ENCODE results near the gene PARVA. TPM values are rescaled to one million over a fixed set of nuclear protein-coding genes. Genes with fewer than 3 reads are reported as not detected.

PARVA gene
- total RNA-seq, 1 experiment from 2014 or later: 46.4 TPM

DNA sequence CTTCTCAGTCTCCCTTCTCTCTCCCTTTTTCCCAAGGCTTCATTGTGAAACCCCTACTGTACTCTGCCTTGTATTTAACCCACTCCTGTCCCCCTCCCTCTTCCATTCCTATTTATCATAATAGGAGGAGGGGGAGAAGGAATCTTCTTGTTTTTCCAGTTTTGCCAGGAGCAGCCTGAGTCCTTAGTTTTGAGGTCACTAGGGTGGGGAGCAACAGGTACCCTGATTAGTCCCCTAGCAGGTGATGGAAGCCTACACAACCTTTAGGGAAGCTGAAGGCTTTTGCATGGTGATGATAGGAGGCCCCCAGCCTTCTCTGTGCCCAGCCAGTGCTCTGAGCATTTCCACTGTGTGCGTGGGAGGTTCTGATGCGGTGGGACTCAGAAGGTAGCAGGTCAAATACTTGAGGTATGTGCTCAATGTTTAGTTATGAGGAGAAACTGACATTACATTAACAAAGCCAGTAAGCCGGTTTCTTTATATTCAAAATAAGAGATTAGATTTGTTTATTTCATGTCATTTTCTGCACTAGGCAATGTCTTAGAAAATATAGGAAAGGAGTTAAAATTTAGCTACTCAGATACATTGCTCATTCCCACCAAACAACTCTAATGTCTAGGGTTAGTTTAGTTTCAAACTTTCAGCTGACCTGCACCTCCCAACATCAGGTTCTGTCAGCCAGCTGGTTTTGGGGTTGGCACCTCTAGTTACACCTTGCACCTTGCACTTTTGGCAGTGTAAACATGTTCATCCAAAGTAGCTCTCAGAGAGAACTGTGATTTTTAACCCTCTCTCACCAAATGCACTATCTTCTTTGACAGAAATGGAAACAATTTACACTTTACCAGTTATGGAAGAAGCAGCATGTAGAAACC is 26.0 kb downstream of the PARVA start:
- no peak for DNase-seq (ENCODE audit: low read depth)

DNA sequence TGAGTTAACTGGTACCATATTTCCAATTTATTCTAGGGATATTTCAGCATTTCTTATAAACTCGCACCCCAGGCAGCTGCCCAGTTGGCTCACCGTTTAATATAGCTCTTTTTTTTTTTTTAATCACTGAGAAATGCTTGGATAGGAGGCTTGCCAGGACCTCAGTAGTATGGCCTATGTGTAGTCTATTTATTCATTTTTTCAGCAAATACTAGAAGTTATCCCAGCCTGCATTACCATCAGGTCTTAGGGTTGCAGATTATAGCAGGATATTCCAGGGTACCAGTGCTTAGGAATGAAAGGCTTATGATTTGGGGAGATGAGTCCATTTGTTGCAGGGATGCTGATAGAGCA is 26.6 kb downstream of the PARVA start:
- no peak for DNase-seq (ENCODE audit: low read depth)

DNA sequence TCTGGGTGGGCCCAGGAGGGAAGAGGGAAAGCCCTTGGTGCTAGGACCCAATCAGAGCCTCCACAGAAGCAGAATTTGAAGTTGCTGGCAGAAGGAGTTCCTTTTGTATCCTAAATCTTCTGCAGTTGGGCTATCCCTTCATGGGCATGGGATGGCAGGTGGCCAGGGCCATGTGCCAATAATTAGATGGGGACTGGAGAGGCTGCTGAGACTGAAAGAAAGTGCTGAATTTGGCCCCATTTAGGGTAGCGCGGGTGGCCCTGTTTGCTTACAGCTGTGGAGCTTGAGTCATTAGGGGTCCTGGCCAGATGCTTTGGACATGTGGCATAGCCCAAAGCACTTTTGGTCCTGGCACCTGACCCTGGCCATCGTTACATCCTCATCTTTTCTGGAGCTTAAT is 27.1 kb downstream of the PARVA start:
- no peak for DNase-seq (ENCODE audit: low read depth)

DNA sequence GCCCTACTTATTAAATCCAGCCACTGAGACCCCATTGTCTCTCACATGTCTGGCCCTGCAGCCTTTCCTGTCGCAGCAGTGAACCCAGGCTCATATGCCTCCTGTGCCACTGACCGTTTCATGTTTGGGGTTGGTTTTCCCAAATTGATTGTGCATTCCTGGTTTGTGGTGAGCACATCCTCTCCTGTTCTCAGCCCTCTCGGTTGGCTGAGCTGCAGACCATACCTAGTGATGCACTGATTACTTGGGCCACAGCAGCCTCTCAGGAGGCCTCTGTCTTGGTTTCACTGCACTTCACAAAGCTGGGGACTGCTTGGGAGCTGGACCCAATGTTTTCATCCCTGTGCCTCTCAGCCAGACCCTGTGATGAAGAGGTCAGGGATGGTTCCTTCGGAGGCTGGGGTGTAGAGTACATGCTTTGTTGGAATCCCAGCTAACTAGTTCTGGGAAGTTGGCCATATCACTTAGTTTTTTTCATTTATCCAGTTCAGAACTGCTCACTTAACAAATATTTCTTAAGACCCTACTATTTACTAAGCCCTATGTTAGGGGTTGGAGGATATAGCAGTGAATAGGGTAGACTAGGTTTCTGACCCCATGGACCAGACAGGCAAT is 30.9 kb downstream of the PARVA start:
- DNase-seq (ENCODE audit: low read depth): peak; percentile 28

DNA sequence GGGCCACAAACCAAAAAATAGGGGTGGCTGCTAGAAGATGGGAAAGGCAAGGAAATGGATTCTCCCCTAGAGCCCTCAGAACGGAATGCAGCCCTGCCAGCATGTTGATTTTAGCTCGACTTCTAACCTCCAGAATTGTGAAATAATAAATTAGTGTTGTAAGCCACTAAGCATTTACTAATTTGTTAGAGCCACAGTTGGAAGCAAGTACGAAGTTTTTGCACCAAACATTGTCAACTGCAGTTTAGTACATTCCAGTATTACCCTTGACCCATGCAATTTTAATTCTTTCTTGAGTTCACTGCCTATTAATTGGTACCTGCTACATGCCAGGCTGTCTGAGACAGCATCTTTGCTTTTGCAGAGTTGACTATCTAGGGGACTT is 32.2 kb downstream of the PARVA start:
- DNase-seq (ENCODE audit: low read depth): no peak

DNA sequence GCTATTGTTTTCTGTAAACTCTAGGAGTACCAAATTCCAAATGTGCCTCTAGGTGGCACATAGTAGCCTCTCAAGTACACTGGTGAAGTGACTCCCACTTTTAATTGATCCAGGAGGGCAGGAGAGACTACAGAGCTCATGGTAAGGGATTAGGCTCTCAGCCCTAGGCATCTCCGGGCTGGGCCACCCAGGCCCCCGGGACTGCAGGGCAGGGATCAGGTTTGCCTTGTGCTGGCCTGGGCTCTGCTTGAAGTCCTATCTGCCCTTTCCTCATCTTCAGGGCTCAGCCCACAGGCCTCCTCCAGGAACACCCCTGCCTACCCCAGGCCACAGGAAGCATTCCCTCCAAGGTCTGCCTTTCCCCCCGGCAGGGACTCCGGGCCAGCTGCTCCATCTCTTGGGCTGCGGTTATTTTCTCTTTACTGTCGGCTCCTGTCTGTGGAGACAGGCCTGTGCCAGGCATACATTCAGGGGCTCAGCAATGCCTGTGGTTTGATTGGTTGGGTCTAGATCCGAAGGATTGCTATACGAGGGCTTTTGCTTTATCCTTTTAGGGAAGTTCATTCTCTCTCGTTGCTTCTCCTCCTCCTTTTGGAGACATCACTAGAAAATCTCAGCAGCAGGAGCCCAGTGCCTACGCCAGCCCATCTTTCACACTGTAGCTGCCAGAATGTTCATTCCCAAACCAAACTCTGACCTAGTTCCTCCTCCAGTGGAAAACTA is 32.8 kb downstream of the PARVA start:
- DNase-seq (ENCODE audit: low read depth): peak; percentile 68

DNA sequence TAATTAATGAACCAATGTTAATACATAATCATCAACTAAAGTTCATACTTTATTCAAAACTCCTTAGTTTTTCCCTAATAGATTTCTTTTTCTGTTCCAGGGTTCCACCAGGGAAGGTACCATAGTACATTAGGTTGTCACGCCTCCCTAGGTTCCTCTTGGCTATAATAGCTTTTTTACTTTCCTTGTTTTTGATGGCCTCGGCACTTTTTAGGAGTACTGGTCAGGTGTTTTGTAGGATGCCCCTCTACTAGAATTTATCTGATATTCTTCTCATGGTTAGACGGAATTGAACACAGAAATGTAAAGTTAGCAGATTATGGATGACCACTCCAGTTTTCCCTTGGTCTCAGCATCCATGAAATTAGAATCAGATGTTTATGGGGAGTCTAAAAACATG is 34.0 kb downstream of the PARVA start:
- DNase-seq (ENCODE audit: low read depth): no peak

DNA sequence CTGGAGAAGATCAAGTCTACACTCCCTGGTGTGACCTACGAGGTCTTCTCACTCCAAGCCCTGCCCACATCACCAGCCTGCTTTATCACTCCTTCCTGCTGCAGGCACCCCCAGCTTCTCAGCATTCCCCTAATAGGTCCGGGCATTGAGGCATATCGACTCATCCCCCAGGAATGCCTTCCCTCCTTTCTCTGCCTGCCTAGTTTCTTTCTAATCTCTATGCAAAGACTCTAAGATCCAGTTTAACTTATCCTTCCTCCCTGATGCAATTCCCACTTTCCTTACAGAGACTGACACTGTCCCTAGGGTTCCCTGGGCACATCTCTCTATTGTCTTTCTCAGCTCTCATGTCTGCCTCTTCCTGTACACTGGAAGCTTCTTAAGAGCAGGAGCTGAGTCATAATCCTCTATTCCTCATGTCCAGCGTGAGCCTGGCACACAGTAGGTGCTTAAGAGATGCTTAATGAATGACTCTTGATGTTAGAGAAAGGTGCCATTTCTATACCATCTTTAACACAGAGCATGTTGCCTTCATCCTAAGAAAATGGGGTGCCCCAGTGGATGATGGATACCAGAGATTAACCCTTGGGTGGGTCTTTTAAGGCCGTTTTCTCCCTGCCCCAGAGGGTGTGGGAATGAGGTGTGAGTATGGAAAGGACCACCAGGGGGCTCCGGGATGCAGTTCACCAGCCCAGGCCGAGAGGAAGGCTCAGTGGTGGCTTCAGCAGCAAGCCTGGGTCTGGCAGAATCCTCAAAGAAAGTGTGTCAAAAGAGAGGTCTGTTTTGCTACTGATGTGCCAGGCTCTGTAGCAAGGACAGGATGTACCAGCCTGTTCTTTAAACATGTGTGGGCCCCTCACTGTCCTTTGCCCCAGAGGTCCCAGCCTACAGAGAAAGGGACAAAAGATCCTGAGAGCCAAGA is 34.7 kb downstream of the PARVA start:
- peak; percentile 97 for DNase-seq (ENCODE audit: low read depth)

DNA sequence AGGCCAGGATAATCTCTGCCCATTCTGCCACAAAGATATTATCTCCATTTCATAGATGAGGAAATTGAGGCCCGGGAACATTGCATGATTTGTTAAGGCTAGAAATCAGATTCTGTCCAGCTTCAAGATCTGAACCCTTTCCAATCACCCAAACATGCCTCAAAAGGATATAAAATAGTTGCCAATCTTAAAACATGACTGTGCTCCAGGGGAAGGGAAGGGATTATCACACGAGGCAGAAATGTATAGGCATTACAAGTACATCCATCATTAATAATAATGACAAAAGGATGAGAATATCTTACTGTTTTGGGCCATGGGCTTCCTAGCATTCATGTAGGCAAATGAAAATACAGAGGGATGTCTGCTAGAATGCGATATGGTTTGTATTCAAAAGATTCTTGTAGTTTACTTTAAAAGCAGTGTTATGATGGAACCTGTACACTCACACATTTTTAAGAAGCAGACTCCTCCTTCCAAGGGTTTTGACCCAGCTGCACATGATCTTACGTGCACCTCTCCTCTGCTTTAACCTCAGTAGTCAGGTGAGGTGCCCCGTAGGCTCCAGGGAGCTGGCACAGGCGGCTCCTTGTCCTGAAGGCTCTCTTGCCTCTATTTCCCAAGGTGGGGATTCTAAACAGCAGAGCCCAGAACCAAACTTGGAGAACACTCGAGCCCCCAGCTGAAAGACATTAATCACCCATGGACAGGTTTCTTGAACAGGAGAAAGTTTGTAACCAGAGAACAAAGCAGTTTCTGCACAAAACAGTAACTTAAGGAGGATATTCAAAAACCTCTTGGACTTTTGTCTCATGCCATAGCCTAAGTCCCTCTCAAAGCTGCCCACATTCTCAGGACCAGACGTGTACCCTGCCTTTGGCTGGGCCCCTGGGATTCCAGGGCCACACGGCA is 36.0 kb downstream of the PARVA start:
- DNase-seq (ENCODE audit: low read depth): peak; percentile 37

DNA sequence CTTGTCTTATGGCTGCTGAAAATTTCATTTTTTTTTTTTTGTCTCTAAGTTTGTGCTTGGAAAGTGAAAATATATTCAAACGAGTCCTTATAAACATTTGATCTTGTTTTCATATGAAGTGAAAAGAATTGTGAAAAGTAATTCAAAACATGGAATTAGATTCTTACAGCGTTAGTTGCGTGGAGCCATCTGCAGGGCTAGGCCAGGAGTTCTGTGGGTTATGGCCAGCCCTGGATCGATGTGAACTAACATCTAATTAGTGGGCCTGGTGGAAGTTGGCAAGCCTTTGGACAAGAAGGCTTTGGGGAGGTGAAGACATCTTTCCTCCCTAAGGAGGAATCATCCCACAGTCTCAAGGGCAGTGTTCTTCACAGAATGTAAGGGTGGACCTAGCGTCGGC is 37.2 kb downstream of the PARVA start:
- DNase-seq (ENCODE audit: low read depth): no peak

DNA sequence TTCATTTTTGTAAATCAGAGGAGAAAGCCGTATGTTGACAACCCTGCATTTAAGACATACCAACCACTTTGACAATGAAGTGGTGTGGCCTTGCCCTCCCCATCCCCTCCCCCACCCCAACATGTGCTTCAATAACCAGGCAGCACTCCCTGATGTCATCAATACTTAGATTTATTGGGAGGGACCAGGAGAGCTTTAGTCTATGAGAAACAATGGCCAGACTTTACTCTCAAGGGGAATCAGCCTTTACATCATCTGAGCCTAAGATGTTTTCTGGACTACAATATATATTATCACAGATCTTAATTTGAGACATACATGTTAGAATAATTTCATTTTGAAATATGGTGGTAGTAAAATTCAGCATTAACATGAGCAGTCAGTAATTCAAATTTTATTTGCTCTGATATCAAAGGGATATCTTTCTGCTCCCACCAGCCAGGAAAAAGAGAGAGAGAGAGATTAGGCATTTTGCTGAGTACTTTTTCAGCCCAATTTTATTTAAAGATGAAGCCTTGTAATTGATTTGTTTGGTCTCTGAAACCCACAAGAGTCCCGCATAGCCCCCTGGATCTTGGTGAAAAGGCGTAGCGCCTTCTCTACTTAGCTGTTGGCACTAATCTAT is 38.1 kb downstream of the PARVA start:
- no peak for DNase-seq (ENCODE audit: low read depth)

DNA sequence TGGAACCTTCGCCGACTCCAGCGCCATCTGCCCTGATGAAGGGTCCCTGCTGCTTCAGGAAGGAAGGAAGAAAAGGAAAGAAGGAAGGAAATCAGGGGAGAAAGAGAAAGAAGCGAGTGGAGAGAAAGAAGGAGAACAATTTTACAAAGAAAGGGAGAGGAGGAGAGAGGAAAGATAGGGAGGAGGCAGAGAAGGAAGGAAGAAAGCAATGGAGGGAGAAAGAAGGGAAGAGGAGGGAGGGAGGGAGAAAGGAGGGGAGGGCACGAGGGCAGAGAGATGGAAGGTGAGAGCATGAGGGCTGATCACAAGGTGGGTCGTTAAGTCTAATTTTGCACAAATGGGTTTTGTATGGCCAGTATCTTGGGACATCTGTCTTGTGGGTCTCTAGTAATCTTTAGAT is 39.2 kb downstream of the PARVA start:
- no peak for DNase-seq (ENCODE audit: low read depth)

DNA sequence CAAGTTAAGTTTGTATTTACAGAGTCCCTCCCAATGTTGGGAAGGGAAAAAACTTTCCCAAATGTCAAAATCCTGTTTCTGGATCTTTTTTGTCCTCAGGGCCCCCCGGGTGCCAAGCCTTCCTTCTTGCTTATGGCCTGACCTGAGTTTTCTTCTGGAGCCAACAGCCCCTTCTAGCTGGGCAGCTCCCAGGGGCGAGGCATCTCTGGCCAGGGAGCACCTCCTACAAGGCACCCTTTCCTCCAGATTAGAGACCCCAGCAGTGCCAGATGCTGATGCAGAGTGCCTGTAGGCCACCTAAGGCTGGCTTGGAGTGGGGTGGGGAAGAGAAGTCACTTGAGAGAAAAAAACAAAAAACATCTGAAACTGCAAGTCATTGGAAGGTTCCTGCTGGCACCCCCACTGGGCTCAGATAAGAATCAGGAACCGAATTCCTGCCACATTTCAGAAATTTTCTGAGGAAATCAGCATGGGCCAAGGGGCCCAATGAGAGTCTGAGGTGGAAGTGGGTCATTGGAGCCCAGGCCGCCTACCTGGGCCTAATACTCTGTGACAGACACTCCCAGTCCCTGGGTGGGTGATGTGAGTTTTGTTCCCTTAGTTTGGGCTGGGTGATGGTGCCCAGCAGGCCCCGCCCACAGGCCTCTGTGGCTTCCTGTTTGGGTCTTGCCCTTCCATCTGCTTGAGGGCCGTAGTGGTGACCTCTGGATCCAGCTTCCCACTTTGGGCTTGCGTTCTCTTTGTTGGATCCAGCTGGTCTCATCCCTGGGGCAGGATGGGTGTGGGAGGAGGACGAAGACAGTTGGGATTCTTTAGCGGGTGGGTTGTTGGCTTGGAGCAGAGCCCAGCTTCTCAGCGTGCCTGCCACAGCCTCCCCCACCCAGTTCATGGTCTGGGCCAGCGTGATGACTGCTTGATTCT is 40.6 kb downstream of the PARVA start:
- DNase-seq (ENCODE audit: low read depth): peak; percentile 26

DNA sequence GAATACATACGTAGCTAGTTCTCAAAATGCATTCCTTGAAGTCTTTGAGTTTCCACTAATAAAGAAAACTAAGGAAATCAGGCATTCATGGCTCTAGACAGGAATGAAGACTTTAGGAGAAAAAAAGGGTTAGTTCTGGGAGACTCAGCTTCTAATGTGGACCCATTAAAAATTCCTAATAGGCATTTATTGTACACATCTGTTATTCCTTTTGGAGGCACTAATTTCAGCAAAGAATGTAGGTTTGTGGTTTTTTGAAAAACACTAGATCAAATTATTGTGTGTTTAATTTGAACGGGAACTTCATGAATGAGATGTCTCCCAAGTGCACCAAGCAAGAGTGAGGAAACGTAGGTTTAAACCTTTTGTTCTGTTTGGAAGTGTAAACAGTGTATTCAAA is 42.7 kb downstream of the PARVA start:
- DNase-seq (ENCODE audit: low read depth): no peak

DNA sequence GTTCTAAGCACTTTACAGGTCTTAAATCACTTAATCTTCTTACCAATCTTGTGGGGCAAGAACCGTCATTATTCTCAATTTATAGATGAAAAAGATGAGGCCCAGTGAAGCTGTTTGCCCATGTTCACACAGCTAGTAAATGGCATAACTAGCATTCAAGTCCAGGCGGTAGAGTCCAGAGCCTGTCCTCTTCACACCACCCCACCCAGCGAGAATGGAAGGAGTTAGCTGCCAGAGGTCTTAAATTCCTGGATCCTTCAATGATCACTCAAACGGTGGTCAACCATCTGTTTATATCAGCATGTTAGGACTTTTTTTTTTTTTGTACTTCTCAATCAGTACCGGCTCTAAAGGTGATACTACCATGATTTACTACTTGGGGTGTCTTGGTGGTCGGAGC is 43.3 kb downstream of the PARVA start:
- DNase-seq (ENCODE audit: low read depth): no peak

DNA sequence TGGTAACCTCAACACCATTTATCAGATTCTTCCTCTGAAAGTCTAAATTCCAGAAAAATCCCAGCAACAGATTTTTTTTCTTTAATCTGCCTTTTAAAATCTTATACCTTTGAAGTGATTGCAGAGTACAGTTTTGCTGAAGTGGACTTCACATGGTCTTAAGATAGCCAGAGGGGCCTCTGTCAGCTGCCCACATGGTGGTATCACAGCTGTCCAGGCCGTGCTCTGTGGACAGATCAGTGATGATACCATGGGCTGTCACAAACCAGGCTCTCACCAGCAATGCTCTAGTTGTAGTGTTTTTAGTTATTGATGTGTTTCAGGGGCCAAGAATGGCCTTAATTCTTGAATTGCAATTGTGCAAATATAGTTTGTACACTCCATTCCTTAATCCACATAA is 44.0 kb downstream of the PARVA start:
- no peak for DNase-seq (ENCODE audit: low read depth)

DNA sequence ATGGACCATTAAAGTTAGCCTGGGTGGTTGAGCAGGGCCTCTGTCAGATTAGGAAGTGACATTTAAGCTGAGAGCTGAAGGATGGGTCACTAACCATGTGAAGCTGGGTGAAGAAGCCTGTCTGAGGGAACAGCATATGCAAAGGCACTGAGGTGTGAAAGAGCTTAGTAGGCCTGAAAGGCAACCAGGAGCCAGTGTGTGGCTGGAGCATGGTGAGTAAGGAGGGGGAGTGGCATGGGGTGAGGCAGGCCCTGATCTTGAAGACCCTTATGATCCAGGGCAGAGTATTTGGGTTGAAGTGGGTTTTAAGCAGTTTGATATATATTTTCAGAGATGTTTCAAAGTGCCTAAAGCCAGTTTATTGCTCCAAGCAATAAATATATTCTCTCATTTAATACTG is 48.8 kb downstream of the PARVA start:
- no peak for DNase-seq (ENCODE audit: low read depth)

DNA sequence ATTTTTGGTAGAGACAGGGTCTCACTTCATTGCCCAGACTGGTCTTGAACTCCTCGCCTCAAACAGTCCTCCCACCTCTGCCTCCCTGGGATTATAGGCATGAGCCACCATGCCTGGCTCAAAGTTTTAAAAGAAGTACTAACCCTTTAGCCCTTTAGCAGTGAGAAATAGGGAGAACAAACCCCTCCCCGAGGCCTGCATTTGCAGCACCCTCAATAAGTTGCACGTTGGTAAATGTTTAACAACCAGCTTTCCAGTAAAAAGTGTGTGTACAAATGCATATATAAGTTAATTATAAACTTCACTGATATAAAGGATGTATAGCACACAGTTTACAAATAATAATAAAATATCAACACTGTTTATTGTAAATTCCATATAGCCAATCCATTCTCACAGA is 51.8 kb downstream of the PARVA start:
- DNase-seq (ENCODE audit: low read depth): no peak

DNA sequence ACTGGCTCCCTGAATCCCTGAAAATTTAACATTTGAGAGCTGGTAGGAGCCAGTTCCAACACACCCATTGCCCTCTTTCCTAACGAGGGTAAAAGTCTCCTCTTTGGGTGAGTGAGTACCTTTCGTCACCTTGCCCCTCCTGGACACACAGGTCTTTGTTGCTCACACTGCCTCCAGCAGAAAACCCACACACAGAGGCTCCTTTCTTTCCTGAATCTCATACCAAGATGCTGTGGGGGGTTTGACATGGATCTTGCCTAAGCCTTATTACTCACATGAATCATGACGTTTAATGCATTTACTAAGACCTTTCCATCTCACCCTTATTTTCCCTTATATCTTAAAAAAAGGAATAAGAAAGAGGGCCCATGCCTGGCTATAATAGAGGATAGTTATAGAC is 53.0 kb downstream of the PARVA start:
- peak; percentile 74 for DNase-seq (ENCODE audit: low read depth)

Measured in M059J (cell line).